Fibroblast of the aortic adventitia (primary cell): ENCODE data around the gene C4BPA. TPM values are rescaled to one million over a fixed set of nuclear protein-coding genes. Genes with fewer than 3 reads are reported as not detected.
A peak's percentile ranks its signal among the peaks of the same experiment; 100 is the strongest.

Experiments used
- DNase-seq: peaks from one replicate; pipeline ENCODE4 v3.0.0-alpha.2; 2010; ENCODE audit warnings: low read depth
- H3K4me3 ChIP-seq: 2 replicates; pipeline ENCODE4 v1.5.1; 2011; ENCODE audit warnings: low read depth, mild to moderate bottlenecking, control low read depth, low read length, moderate library complexity
- CTCF ChIP-seq: IDR thresholded peaks from 2 replicates; pipeline ENCODE4 v1.5.1; 2011; ENCODE audit warnings: mild to moderate bottlenecking, low read length, control low read depth, inconsistent platforms; ENCODE audit not compliant: insufficient read depth
- total RNA-seq: library from RNA; depleted of rRNA; stranded (reverse); fragments of >200 nt; gene quantifications from 2 replicates; pipeline ENCODE4 v1.2.3, GENCODE V29; 2012; ENCODE audit warnings: low replicate concordance

C4BPA gene
- total RNA-seq, 1 donor, result not detected

- TF ChIP-seq CTCF, result no peak
- no peak overlapping the region for H3K4me3 ChIP-seq
- DNase-seq, result no peak
These were observed 47.9 kb downstream of the C4BPA start for GRCh38 chr1:207151920-207152319.

- H3K4me3 ChIP-seq, result no peak overlapping the region
- TF ChIP-seq CTCF, result no peak
- peak; percentile 33 for DNase-seq
These were observed 48.9 kb downstream of the C4BPA start for GRCh38 chr1:207152792-207153468.

- H3K4me3 ChIP-seq, result no peak overlapping the region
- no peak for DNase-seq
- TF ChIP-seq CTCF, result no peak
These were observed 51.0 kb downstream of the C4BPA start for GRCh38 chr1:207155028-207155427.

GRCh38 chr1:207156095-207156494 is 52.1 kb downstream of the C4BPA start:
- DNase-seq, result no peak
- no peak for TF ChIP-seq CTCF

GRCh38 chr1:207156826-207157225 is 52.8 kb downstream of the C4BPA start:
- no peak overlapping the region for H3K4me3 ChIP-seq
- DNase-seq, result no peak
- TF ChIP-seq CTCF, result no peak

More at GRCh38 chr1:207156095-207156494, 52.1 kb downstream of the C4BPA start:
- no peak overlapping the region for H3K4me3 ChIP-seq

- no peak for TF ChIP-seq CTCF
- no peak for DNase-seq
- H3K4me3 ChIP-seq, result no peak overlapping the region
These were observed 60.1 kb downstream of the C4BPA start for GRCh38 chr1:207164086-207164485.

GRCh38 chr1:207172321-207172720 is 68.3 kb downstream of the C4BPA start:
- DNase-seq, result no peak
- H3K4me3 ChIP-seq, result no peak overlapping the region
- no peak for TF ChIP-seq CTCF
